GM12874 (cell line): Measurements from ENCODE around the gene KLF11.

Experiments
- TF ChIP-seq, protein P1 (sequence below): IDR thresholded peaks from 2 replicates; pipeline ENCODE4 v1.5.1; 2011; ENCODE audit warnings: low read depth, mild to moderate bottlenecking, control low read depth, low read length, moderate library complexity; ENCODE audit not compliant: insufficient read depth

Gene KLF11

DNA sequence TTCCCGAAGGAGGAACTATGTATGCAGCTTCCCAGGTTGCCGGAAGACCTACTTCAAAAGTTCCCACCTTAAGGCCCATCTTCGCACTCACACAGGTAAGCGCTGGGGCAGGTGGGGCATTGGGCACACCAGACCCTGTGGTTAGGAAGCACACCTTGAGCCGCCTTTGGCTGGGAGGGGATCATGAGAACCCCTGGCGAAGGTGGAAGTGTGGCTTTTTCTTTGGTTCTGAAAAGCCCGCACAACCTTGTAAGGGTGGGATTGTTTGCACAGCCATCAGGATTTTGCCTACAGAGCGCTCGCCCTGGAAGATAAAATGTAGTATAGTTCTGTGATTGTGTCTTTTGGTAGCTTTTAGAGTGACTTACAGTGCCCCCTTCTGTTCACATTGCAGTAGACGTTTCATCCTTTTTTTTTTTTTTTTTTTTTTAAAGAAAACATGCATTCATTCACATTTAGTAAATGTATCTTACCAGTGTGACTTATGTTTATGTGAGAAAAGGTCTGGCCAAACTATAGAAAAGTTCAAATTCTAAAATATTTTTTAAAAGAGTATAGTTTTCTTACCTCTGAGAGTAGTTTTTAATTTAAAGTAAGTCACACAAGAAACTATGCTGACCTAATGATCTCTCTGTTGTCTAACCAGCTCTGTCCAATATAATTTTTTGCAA is 5.3 kb downstream of the KLF11 start:
- TF ChIP-seq, protein P1, sequence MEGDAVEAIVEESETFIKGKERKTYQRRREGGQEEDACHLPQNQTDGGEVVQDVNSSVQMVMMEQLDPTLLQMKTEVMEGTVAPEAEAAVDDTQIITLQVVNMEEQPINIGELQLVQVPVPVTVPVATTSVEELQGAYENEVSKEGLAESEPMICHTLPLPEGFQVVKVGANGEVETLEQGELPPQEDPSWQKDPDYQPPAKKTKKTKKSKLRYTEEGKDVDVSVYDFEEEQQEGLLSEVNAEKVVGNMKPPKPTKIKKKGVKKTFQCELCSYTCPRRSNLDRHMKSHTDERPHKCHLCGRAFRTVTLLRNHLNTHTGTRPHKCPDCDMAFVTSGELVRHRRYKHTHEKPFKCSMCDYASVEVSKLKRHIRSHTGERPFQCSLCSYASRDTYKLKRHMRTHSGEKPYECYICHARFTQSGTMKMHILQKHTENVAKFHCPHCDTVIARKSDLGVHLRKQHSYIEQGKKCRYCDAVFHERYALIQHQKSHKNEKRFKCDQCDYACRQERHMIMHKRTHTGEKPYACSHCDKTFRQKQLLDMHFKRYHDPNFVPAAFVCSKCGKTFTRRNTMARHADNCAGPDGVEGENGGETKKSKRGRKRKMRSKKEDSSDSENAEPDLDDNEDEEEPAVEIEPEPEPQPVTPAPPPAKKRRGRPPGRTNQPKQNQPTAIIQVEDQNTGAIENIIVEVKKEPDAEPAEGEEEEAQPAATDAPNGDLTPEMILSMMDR: peak; percentile 53

DNA sequence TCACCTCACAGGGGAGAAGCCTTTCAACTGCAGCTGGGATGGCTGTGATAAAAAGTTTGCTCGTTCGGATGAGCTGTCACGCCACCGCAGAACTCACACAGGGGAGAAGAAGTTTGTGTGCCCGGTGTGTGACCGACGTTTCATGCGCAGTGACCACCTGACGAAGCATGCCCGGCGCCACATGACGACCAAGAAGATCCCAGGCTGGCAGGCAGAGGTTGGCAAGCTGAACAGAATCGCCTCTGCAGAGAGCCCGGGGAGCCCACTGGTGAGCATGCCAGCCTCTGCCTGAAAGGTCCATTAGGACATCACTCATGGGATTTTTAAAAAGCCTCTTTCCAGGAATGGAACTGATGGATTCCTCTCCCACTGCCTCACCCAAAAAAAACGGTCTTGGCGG is 8.9 kb downstream of the KLF11 start:
- TF ChIP-seq, protein P1: no peak

DNA sequence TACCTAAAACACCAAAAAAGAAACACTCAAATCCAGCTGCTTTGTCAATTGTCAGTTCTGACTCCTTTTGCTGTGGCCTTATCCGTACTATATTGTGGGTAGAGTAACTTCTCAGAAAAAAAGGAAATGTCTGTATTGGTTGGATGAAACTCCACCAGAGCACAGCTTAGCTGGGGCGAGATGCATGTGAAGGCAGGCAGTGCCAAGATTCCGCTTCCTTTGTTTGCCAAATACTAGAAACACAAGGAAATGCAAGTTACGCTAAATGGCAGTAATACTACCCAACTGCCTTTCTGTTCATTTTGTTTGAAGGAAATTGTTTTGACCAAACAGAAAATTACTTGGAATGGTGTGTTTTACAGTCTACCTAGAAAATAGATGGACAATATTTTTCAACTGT is 10.0 kb downstream of the KLF11 start:
- TF ChIP-seq, protein P1: no peak

DNA sequence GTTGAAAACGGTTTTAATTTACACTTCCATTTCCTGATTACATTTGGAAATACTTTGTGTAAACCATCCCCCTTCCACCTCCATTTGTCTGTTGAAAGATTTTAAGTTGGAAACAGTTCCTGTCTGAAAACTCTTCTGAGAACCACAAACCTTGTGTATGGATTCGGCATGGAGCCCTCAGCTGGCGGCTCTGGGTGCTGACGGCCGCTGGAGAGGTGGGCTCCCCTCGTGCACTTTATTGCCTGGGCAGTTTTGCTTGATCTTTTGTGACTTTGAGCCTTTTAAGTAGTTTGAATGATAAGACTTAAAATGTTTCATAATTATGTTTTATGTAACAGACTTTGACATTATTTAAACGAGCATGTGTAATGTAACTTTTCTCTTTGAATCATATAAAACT is 11.1 kb downstream of the KLF11 start:
- TF ChIP-seq, protein P1: no peak

DNA sequence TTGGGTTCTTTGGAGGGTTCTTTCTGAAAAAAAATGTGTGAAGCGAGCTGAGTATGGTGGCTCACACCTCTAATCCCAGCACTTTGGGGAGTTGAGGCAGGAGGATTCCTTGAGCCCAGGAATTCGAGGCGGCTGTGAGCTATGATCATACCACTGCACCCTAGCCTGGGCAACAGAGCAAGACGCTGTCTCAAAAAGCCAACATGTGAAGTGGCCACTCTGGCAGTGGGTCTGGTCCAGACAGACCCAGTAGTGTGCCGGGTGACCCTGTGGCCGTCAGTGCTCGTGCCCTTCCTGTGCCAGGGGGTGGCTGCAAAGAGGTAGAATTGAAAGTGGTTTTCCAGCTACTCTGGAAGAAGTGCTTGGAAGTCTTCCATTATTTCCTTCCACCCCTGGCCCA is 11.6 kb downstream of the KLF11 start:
- TF ChIP-seq, protein P1: no peak

DNA sequence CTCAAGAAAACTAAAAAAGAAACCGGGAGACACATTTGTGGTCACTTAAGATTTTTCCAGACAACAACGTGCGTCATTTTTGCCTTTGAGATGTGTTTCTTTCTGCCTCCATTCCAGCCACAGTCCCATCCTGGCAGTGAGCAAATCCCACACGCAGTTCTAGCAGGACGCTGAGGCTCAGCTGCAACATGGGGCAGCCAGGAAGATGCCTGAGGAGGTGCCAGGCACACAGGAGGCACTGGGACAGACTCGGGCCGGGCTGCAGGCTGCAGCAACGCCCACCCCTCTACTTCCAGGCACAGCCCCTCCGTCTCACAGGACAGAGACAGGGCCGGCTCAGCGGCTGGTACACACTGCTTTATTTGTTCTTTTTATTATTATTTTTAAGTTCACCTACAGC is 13.1 kb downstream of the KLF11 start:
- TF ChIP-seq, protein P1: no peak

DNA sequence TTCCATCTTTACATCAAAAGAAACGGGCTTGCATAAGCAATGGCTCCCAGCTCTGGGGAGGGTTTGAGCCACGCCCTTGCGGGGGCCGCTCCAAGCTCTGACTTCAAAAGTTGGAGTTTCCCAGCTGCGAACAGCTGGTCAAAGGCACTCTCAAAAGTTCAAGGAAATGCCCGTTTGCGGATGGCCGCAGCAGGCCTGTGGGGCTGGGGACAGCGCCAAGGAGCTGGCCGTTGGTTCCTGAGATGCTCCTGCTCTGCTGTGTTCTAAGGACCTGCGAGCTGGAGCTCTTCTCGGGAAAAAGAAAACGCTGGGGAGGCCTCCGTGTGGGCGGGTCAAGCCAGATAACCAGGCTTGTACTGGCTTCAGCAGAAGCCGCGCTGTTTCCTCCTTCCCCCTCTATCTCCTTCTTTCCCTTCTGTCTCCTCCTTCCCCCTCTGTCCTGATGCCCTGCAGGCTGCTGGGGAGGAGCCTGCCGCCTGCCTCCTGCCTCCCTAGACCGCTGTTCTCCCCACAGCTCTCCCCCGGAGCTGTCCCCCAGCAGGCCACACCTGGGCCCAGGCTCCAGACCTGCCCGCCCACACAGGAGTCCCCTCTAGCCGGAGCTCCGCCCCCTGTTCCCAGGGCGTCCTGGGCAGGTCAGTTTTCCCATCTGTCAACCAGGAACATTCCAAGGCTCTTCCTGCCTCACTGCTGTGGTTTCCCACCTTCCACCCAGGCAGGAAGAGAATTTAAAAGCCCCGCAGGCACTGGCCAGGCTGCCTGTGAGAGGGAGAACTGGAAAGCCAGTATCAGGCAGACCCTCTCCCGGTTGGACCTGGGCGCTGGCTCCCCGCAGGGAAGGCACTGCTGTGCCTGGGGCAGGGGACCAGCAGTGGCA is 14.1 kb downstream of the KLF11 start:
- TF ChIP-seq, protein P1: no peak
